K562 treated with DMSO at 1 percent for 4 hours (cell line): ENCODE results near the gene BCL2L11. TPM values are rescaled to one million over a fixed set of nuclear protein-coding genes. Genes with fewer than 3 reads are reported as not detected.

Experiments
- total RNA-seq: library from RNA; unstranded; fragments of 300-600 nt; gene quantifications from 2 replicates; pipeline ENCODE4 v1.2.3, GENCODE V29; 2022; ENCODE audit not compliant: insufficient read depth

Gene BCL2L11
- total RNA-seq: 5.9 and 9.0 TPM in 2 replicates

GRCh38 chr2:111120253-111121027, at the start of gene BCL2L11:
TSS of gene BCL2L11 (plus strand) at chr2:111120914. CDS start at chr2:111123746, 2,832 bp downstream.

